IMR-90 (cell line): Measurements from ENCODE around the gene AKR1E2. TPM values are rescaled to one million over a fixed set of nuclear protein-coding genes. Genes with fewer than 3 reads are reported as not detected.

ENCODE experiments used
- ATAC-seq: fragments of 200-7000 bp; cut with Tn5 transposase; 2 replicates; pipeline ENCODE4 v1.9.1; 2020; ENCODE audit warnings: low read depth, mild to moderate bottlenecking, moderate library complexity
- BruUV-seq: library from RNA; stranded (reverse); fragments of 400-500 nt; replicated peaks from 2 replicates; lab custom pipeline; 2021; lab: Mats Ljungman, UMichigan
- CTCF ChIA-PET: fragments of 300-600 bp; formaldehyde crosslinking; extraction: SDS; loops from one replicate; lab custom pipeline; 2021; ENCODE audit warnings: antibody characterized with exemption; lab: Yijun Ruan, JAX
- POLR2A ChIA-PET: fragments of 300-600 bp; sonication (Branson Sonifier 250); formaldehyde crosslinking; loops from one replicate; lab custom pipeline; 2022; ENCODE audit warnings: antibody characterized with exemption; ENCODE audit not compliant: unreplicated experiment; lab: Charles Lee
- DNase-seq: peaks from one replicate; pipeline ENCODE4 v3.0.0; 2013
- H2AFZ ChIP-seq: replicated peaks from 2 replicates; pipeline ENCODE3; 2013; ENCODE audit warnings: low read length, mild to moderate bottlenecking; ENCODE audit not compliant: poor library complexity
- H2AK5ac ChIP-seq: 2 replicates; pipeline ENCODE4 v1.6.1; 2013; ENCODE audit warnings: low read depth, low read length, inconsistent platforms
- H2AK9ac ChIP-seq: replicated peaks from 2 replicates; pipeline ENCODE3; 2013; ENCODE audit warnings: mild to moderate bottlenecking, low read depth, low read length, moderate library complexity; ENCODE audit not compliant: poor library complexity
- H2BK120ac ChIP-seq: 2 replicates; pipeline ENCODE4 v1.6.1; 2013; ENCODE audit warnings: low read depth, low read length, inconsistent platforms
- H2BK15ac ChIP-seq: 3 replicates; pipeline ENCODE4 v1.6.1; 2013; ENCODE audit warnings: low read depth, low read length, inconsistent platforms
- H2BK20ac ChIP-seq: 2 replicates; pipeline ENCODE4 v1.6.1; 2013; ENCODE audit warnings: low read depth, mild to moderate bottlenecking, inconsistent platforms, low read length, moderate library complexity
- H2BK5ac ChIP-seq: 2 replicates; pipeline ENCODE4 v1.6.1; 2013; ENCODE audit warnings: mild to moderate bottlenecking, low read depth, low read length, inconsistent platforms; ENCODE audit not compliant: poor library complexity, severe bottlenecking
- H3K14ac ChIP-seq: replicated peaks from 2 replicates; pipeline ENCODE4 v1.6.1; 2013; ENCODE audit warnings: low read depth, low read length, inconsistent platforms
- H3K18ac ChIP-seq: 2 replicates; pipeline ENCODE4 v1.6.1; 2013; ENCODE audit warnings: low read depth, low read length, control low read depth
- H3K23ac ChIP-seq: 2 replicates; pipeline ENCODE4 v1.6.1; 2013; ENCODE audit warnings: low read depth, low read length, inconsistent platforms
- H3K27ac ChIP-seq: 2 replicates; pipeline ENCODE4 v1.5.1; 2013; ENCODE audit warnings: mild to moderate bottlenecking, control low read depth, low read length; ENCODE audit not compliant: insufficient read depth
- H3K27me3 ChIP-seq: 2 replicates; pipeline ENCODE4 v1.6.1; 2013; ENCODE audit warnings: low read length; ENCODE audit not compliant: control insufficient read depth, insufficient read depth
- H3K36me3 ChIP-seq: 2 replicates; pipeline ENCODE4 v1.6.1; 2013; ENCODE audit warnings: low read length, mixed read lengths; ENCODE audit not compliant: control insufficient read depth, insufficient read depth
- H3K4ac ChIP-seq: 2 replicates; pipeline ENCODE4 v1.6.1; 2013; ENCODE audit warnings: low read depth, low read length, inconsistent platforms
- H3K4me1 ChIP-seq: 2 replicates; pipeline ENCODE4 v1.6.1; 2013; ENCODE audit warnings: low read length, mixed read lengths; ENCODE audit not compliant: control insufficient read depth, insufficient read depth
- H3K4me2 ChIP-seq: 2 replicates; pipeline ENCODE4 v1.6.1; 2013; ENCODE audit warnings: low read depth, mild to moderate bottlenecking, control low read depth, low read length, moderate library complexity
- H3K4me3 ChIP-seq: 2 replicates; pipeline ENCODE4 v1.5.1; 2013; ENCODE audit warnings: low read depth, mild to moderate bottlenecking, control low read depth, low read length, moderate library complexity; ENCODE audit not compliant: insufficient read depth
- H3K56ac ChIP-seq: 2 replicates; pipeline ENCODE4 v1.6.1; 2013; ENCODE audit warnings: low read length, inconsistent platforms; ENCODE audit not compliant: insufficient read depth; ENCODE audit errors: extremely low read depth
- H3K79me1 ChIP-seq, 2 experiments: 2 replicates each; pipeline ENCODE4 v1.6.1; 2013; ENCODE audit warnings: low read length in 2 of 2, inconsistent platforms in 1 of 2, low read depth in 1 of 2
- H3K9ac ChIP-seq: 2 replicates; pipeline ENCODE4 v1.6.1; 2013; ENCODE audit warnings: low read depth, low read length, control low read depth
- H3K9me1 ChIP-seq: 2 replicates; pipeline ENCODE4 v1.6.1; 2013; ENCODE audit warnings: low read length, inconsistent platforms; ENCODE audit not compliant: insufficient read depth
- H3K9me3 ChIP-seq: 2 replicates; pipeline ENCODE4 v1.6.1; 2013; ENCODE audit warnings: low read length; ENCODE audit not compliant: control insufficient read depth, insufficient read depth
- H4K20me1 ChIP-seq: 2 replicates; pipeline ENCODE4 v1.6.1; 2013; ENCODE audit warnings: low read length, inconsistent platforms; ENCODE audit not compliant: insufficient read depth
- H4K5ac ChIP-seq: 2 replicates; pipeline ENCODE4 v1.6.1; 2013; ENCODE audit warnings: mild to moderate bottlenecking, low read depth, low read length, control low read depth
- H4K8ac ChIP-seq, 2 experiments: 2 replicates each; pipeline ENCODE4 v1.6.1; 2013; ENCODE audit warnings: low read depth in 2 of 2, low read length in 2 of 2, control low read depth in 1 of 2, inconsistent platforms in 1 of 2
- H4K91ac ChIP-seq: 2 replicates; pipeline ENCODE4 v1.6.1; 2013; ENCODE audit warnings: low read depth, low read length, inconsistent platforms; ENCODE audit not compliant: insufficient read depth
- BHLHE40 ChIP-seq: fragments of 150-350 bp; IDR thresholded peaks from 2 replicates; pipeline ENCODE4 v1.6.1; 2016; ENCODE audit warnings: mild to moderate bottlenecking, low read depth, low read length
- CEBPB ChIP-seq: IDR thresholded peaks from 2 replicates; pipeline ENCODE4 v1.6.1; 2012; ENCODE audit warnings: low read depth, low read length, improper control_type of control experiment
- CHD1 ChIP-seq: IDR thresholded peaks from 2 replicates; pipeline ENCODE4 v1.6.1; 2012; ENCODE audit warnings: low read depth, low read length, improper control_type of control experiment
- MAFK ChIP-seq: IDR thresholded peaks from 2 replicates; pipeline ENCODE4 v1.6.1; 2012; ENCODE audit warnings: low read depth, low read length, improper control_type of control experiment
- MAZ ChIP-seq: IDR thresholded peaks from 2 replicates; pipeline ENCODE4 v1.6.1; 2012; ENCODE audit warnings: low read depth, mild to moderate bottlenecking, low read length, improper control_type of control experiment, moderate library complexity, borderline replicate concordance
- MXI1 ChIP-seq: IDR thresholded peaks from 2 replicates; pipeline ENCODE4 v1.6.1; 2012; ENCODE audit warnings: low read depth, mild to moderate bottlenecking, low read length, moderate library complexity, borderline replicate concordance
- NFE2L2 ChIP-seq: fragments of 150-350 bp; IDR thresholded peaks from 2 replicates; pipeline ENCODE4 v1.6.1; 2016; ENCODE audit warnings: low read depth, mild to moderate bottlenecking, low read length
- POLR2A ChIP-seq: IDR thresholded peaks from 2 replicates; pipeline ENCODE4 v1.6.1; 2012; ENCODE audit warnings: mild to moderate bottlenecking, low read depth, low read length
- RCOR1 ChIP-seq: IDR thresholded peaks from 2 replicates; pipeline ENCODE4 v1.6.1; 2012; ENCODE audit warnings: mild to moderate bottlenecking, low read length, improper control_type of control experiment; ENCODE audit not compliant: insufficient replicate concordance
- RFX5 ChIP-seq: IDR thresholded peaks from 2 replicates; pipeline ENCODE4 v1.8.0; 2012; ENCODE audit warnings: low read depth, mild to moderate bottlenecking, low read length, moderate library complexity
- SMC3 ChIP-seq: fragments of 150-350 bp; IDR thresholded peaks from 2 replicates; pipeline ENCODE4 v1.6.1; 2016; ENCODE audit warnings: low read depth, mild to moderate bottlenecking, antibody characterized with exemption, low read length, moderate library complexity
- WGBS, 2 experiments: methylation state at CpG; one replicate each; pipeline versions ENCODE4 v1.1.5 to v1.1.7; 2013; ENCODE audit warnings: missing lambda C conversion rate in 2 of 2; ENCODE audit not compliant: insufficient read length in 1 of 2; ENCODE audit errors: extremely low coverage in 2 of 2; 5-methylcytosine and 5-hydroxymethylcytosine counted together
- dilution Hi-C: fragments of 300-500 bp; cut with HindIII; formaldehyde crosslinking; loops from one replicate; pipeline ENCODE4 v1.14.3; 2018; ENCODE audit warnings: low sequenced_read_pairs; ENCODE audit not compliant: unreplicated experiment
- in situ Hi-C: fragments of 300-500 bp; cut with MboI; formaldehyde crosslinking; loops from 3 replicates; pipeline ENCODE4 v1.14.3; 2019; ENCODE audit warnings: low sequenced_read_pairs, inconsistent platforms, mixed read lengths
- intact Hi-C: fragments of 100-400 bp; cut with micrococcal nuclease; formaldehyde crosslinking; loops from 2 replicates; pipeline ENCODE4 v1.10.0; 2022
- polyA plus RNA-seq, 3 experiments: library from polyadenylated mRNA; depleted of rRNA; stranded (reverse); fragments of >200 nt; gene quantifications; 2 replicates each; pipeline ENCODE4 v1.2.3, GENCODE V29; 2012; ENCODE audit warnings: low replicate concordance in 1 of 3
- total RNA-seq: library from RNA; depleted of rRNA; stranded (reverse); fragments of >200 nt; gene quantifications from 2 replicates; pipeline ENCODE4 v1.2.3, GENCODE V29; 2012
- TF ChIP-seq, protein P1 (sequence below): fragments of 150-350 bp; IDR thresholded peaks from 2 replicates; pipeline ENCODE4 v1.6.1; 2017; ENCODE audit warnings: mild to moderate bottlenecking, antibody characterized with exemption, low read length, low read depth
- TF ChIP-seq, protein P2 (sequence below): conservative IDR thresholded peaks from 2 replicates; pipeline ENCODE4 v1.5.1; 2012; ENCODE audit warnings: mild to moderate bottlenecking, low read depth, low read length, improper control_type of control experiment

The AKR1E2 gene
- total and polyA plus RNA-seq, 2 of the 4 experiments (the other 2 are of a cell fraction), result 1.2 to 3.4 TPM

DNA sequence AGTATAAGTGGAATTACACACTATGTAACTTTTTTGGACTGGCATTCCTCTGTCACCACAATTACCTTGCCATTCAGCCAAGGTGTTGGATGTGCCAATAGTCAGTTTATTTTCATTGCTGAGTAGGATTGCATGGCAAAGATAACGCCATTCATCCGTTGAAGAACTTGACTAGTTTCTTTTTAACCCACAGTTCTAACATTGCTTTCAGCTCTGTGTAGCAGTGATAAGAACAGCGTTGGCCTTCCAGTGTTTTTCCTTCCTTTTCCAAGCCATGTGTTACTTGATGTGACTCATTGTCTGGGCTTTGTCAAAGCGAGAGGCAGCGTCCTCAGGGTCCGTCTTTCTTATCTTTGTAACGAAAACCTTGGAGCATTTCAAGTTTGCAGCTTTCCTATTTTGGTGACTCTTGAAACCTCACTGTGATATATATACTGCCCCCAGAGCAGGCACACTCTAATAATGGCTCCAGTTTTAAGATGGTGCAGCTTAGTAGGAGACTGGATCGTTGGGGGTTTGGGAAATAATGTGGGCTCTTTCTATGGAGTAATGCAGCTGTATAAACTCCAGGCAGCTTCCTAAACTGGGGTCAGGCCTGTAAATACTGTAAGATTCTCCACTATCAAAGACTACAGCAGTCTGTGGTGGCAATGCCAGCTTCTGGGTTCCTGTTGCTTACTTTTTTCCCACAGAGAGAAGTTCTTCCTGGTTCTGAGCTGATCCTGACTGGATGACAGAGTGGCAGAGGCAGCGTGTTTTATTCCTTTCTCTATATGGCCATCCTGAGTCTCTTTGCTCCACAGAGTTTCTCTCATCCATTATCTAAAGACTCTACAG lies 41.7 kb downstream of the AKR1E2 start:
- no peak overlapping the region for H3K4me3 ChIP-seq
- no peak overlapping the region for H2BK120ac ChIP-seq
- no peaks in the 10 kb centered on the region for H3K79me1 ChIP-seq
- H2AFZ ChIP-seq, result no peak overlapping the region
- H2AK5ac ChIP-seq, result no peak overlapping the region
- no peak overlapping the region for H3K18ac ChIP-seq
- H3K9me3 ChIP-seq, result no peaks in the 10 kb centered on the region
- TF ChIP-seq CHD1, result no peak
- TF ChIP-seq CEBPB, result no peak
- no peak for TF ChIP-seq BHLHE40
- no peak for TF ChIP-seq RFX5
- TF ChIP-seq MXI1, result no peak
- no peak for TF ChIP-seq POLR2A
- no peak for TF ChIP-seq MAZ
- no peak for TF ChIP-seq RCOR1
- TF ChIP-seq, protein P1, sequence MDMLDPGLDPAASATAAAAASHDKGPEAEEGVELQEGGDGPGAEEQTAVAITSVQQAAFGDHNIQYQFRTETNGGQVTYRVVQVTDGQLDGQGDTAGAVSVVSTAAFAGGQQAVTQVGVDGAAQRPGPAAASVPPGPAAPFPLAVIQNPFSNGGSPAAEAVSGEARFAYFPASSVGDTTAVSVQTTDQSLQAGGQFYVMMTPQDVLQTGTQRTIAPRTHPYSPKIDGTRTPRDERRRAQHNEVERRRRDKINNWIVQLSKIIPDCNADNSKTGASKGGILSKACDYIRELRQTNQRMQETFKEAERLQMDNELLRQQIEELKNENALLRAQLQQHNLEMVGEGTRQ, result no peak
- TF ChIP-seq, protein P2, sequence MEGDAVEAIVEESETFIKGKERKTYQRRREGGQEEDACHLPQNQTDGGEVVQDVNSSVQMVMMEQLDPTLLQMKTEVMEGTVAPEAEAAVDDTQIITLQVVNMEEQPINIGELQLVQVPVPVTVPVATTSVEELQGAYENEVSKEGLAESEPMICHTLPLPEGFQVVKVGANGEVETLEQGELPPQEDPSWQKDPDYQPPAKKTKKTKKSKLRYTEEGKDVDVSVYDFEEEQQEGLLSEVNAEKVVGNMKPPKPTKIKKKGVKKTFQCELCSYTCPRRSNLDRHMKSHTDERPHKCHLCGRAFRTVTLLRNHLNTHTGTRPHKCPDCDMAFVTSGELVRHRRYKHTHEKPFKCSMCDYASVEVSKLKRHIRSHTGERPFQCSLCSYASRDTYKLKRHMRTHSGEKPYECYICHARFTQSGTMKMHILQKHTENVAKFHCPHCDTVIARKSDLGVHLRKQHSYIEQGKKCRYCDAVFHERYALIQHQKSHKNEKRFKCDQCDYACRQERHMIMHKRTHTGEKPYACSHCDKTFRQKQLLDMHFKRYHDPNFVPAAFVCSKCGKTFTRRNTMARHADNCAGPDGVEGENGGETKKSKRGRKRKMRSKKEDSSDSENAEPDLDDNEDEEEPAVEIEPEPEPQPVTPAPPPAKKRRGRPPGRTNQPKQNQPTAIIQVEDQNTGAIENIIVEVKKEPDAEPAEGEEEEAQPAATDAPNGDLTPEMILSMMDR, result no peak
- no peak for TF ChIP-seq MAFK
- no peak for TF ChIP-seq SMC3
- TF ChIP-seq NFE2L2, result no peak
- in situ Hi-C loops, result no loop called here
- no peaks in the 10 kb centered on the region for H4K20me1 ChIP-seq
- dilution Hi-C loops, result no loop called here
- intact Hi-C loops, result no loop called here
- no peak overlapping the region for H2AK9ac ChIP-seq
- ChIA-PET POLR2A (no interaction called here), CTCF (no interaction called here)
- WGBS, 2 experiments, result 60% methylated on average over 1 of the region's 9 CpGs; no CpG with 5 or more reads in 1 of the 2 experiments
- no peaks in the 10 kb centered on the region for H3K4me1 ChIP-seq
- no peak overlapping the region for H4K5ac ChIP-seq
- no peak overlapping the region for H3K9ac ChIP-seq
- H3K27ac ChIP-seq, result no peak overlapping the region
- H4K91ac ChIP-seq, result no peak overlapping the region
- no peaks in the 10 kb centered on the region for H3K27me3 ChIP-seq
- H2BK15ac ChIP-seq, result no peak overlapping the region
- H3K4ac ChIP-seq, result no peak overlapping the region
- H4K8ac ChIP-seq, result no peak overlapping the region
- no peak; the same call in 1 of the 2 replicates for ATAC-seq
- no peaks in the 10 kb centered on the region for H3K36me3 ChIP-seq
- H3K23ac ChIP-seq, result no peak overlapping the region
- no peaks in the 10 kb centered on the region for H3K9me1 ChIP-seq
- H2BK5ac ChIP-seq, result no peak overlapping the region
- H3K14ac ChIP-seq, result no peak overlapping the region
- no peak overlapping the region for H3K4me2 ChIP-seq
- peak; percentile 8 for DNase-seq
- H3K56ac ChIP-seq, result no peak overlapping the region
- no TSS peak for BruUV-seq
- no peak overlapping the region for H2BK20ac ChIP-seq
